ENCODE data around the gene STX2.

- TF ChIP-seq CTCF (IDR thresholded peaks at IDR 0.05) (no peak), POLR2A (IDR thresholded peaks at IDR 0.05) (no peak)
Observed at GRCh38 chr12:130743176-130743575, 95.9 kb downstream of the STX2 start.
